Duodenal mucosa (tissue), 2 donors: ENCODE data around the gene TSPAN14.

Experiments
- H3K27ac ChIP-seq: one replicate; pipeline ENCODE4 v1.7.0; 2013; ENCODE audit warnings: low read depth, low read length
- H3K27me3 ChIP-seq, 2 donors: one replicate each; pipeline ENCODE4 v1.7.0; 2013; ENCODE audit warnings: low read length in 2 of 2, control low read depth in 1 of 2; ENCODE audit not compliant: insufficient read depth in 2 of 2, control insufficient read depth in 1 of 2
- H3K36me3 ChIP-seq, 2 donors: one replicate each; pipeline ENCODE4 v1.7.0; 2013; ENCODE audit warnings: low read length in 2 of 2, control low read depth in 1 of 2; ENCODE audit not compliant: insufficient read depth in 2 of 2, control insufficient read depth in 1 of 2
- H3K4me1 ChIP-seq, 2 donors: one replicate each; pipeline ENCODE4 v1.7.0; 2013; ENCODE audit warnings: low read length in 2 of 2, control low read depth in 1 of 2; ENCODE audit not compliant: insufficient read depth in 2 of 2, control insufficient read depth in 1 of 2
- H3K4me3 ChIP-seq, 2 donors: one replicate each; pipeline ENCODE4 v1.7.0; 2013; ENCODE audit warnings: low read length in 2 of 2, low read depth in 1 of 2
- H3K9ac ChIP-seq, 2 donors: one replicate each; pipeline ENCODE4 v1.7.0; 2013; ENCODE audit warnings: low read length in 2 of 2, low read depth in 1 of 2
- H3K9me3 ChIP-seq, 2 donors: one replicate each; pipeline ENCODE4 v1.7.0; 2013; ENCODE audit warnings: low read length in 2 of 2, control low read depth in 1 of 2; ENCODE audit not compliant: control insufficient read depth in 1 of 2

TSPAN14 gene

DNA sequence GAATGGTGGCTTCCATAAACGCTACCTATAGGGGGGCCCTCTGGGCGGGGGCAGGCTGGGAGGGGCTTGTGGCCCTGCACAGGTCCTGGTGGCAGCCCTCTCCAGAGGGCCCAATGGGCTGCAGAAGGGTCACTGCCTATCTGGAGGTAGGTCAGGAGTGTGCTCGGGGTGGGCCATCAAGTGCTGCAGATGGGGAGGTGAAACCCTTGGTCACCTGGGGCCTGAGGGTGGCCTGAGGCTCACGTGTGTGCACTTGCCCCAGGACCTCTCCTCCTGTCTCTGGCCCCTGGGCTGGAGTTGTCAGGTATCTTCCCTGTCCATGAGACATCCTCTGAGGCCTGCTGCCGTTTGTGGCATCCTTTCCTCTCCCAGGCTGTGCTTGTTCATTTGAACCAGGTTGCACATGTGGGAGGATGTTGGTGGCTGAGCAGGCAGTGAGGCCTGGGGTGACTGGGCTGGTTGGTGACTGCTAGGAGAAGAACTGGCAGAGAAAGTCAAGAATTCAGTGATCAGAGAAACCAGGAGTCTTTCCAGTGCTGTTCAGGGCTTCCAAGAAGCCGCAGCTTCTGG, 62.5 kb downstream of the TSPAN14 start:
- Histone ChIP-seq H3K9ac (no peak overlapping the region), H3K9me3 (no peaks in the 10 kb centered on the region), H3K4me3 (no peak overlapping the region), H3K27me3 (no peaks in the 10 kb centered on the region), H3K27ac (no peak overlapping the region), H3K4me1 (peaks cover 0 to 3% of the 10 kb centered on the region in 2 donors), H3K36me3 (peaks cover 55 to 98% of the 10 kb centered on the region in 2 donors)

DNA sequence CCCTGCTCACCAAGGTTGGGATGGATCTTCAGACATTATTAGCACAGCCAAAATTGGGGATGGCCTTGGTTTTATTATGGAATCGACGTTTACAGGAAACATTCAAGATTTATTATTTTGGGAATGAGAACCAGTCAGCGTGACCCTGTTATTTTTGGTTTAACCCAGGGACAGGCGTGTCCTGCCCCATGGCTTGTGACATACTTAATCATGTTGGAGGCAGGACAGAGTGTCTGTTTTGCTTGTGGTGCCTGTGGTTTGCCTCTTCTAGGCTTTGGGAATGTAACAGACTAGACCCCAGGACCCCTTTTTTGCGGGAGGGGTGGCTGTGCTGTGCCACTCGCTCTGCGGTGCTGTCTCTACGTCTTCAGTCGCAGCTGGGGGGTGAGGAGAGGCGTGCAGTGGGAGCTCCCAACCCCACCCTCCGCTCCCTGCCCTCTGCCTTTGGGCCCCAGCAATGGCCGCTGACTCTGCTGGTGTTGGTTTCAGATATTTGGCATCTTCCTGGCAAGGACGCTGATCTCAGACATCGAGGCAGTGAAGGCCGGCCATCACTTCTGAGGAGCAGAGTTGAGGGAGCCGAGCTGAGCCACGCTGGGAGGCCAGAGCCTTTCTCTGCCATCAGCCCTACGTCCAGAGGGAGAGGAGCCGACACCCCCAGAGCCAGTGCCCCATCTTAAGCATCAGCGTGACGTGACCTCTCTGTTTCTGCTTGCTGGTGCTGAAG, 63.5 kb downstream of the TSPAN14 start:
- Histone ChIP-seq H3K4me3 (no peak overlapping the region), H3K9me3 (no peaks in the 10 kb centered on the region), H3K4me1 (peaks cover 0 to 3% of the 10 kb centered on the region in 2 donors), H3K27me3 (no peaks in the 10 kb centered on the region), H3K27ac (no peak overlapping the region), H3K9ac (no peak overlapping the region), H3K36me3 (peaks cover 46 to 89% of the 10 kb centered on the region in 2 donors)

DNA sequence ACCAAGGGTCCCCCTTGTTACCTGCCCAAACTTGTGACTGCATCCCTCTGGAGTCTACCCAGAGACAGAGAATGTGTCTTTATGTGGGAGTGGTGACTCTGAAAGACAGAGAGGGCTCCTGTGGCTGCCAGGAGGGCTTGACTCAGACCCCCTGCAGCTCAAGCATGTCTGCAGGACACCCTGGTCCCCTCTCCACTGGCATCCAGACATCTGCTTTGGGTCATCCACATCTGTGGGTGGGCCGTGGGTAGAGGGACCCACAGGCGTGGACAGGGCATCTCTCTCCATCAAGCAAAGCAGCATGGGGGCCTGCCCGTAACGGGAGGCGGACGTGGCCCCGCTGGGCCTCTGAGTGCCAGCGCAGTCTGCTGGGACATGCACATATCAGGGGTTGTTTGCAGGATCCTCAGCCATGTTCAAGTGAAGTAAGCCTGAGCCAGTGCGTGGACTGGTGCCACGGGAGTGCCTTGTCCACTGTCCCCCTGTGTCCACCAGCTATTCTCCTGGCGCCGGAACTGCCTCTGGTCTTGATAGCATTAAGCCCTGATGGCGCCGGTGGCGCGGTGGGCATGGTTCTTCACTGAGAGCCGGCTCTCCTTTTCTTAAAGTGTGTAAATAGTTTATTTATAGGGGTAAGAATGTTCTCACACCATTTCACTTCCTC, 64.2 kb downstream of the TSPAN14 start:
- H3K36me3 ChIP-seq, result peaks cover 46 to 82% of the 10 kb centered on the region in 2 donors
- H3K4me3 ChIP-seq, result no peak overlapping the region
- H3K27ac ChIP-seq, result no peak overlapping the region
- H3K9ac ChIP-seq, result no peak overlapping the region
- H3K27me3 ChIP-seq, result no peaks in the 10 kb centered on the region
- no peaks in the 10 kb centered on the region for H3K9me3 ChIP-seq
- H3K4me1 ChIP-seq, result peaks cover 0 to 3% of the 10 kb centered on the region in 2 donors

DNA sequence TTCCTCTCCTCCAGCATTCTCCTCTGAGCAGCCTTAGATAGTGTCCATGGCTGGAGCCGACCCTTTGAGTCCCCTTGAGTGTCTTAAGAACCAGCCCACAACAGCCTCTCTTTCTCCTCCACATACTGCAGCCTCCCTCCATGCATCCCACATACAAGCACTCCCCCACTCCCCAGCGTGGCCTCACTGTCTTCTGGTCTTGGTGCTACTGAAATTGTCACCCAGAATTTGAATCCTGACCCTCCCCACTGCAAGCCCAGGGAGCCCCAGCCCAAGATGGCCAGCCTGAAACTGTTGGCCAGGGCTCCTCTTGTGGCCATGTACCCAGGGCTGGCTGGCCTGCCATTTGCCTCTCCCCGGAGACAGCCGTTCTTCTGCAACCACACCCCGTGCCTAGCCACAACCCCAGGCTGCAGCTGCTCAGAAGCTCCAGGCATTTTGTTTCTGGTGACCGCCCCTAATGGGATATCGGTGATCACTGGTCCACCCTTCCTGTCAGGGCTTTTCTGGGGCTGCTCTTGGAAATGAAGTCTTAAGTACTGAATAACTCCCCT, 64.8 kb downstream of the TSPAN14 start:
- Histone ChIP-seq H3K9me3 (no peaks in the 10 kb centered on the region), H3K9ac (no peak overlapping the region), H3K4me3 (no peak overlapping the region), H3K36me3 (peaks cover 43 to 76% of the 10 kb centered on the region in 2 donors), H3K4me1 (peaks cover 0 to 3% of the 10 kb centered on the region in 2 donors), H3K27me3 (no peaks in the 10 kb centered on the region), H3K27ac (no peak overlapping the region)

DNA sequence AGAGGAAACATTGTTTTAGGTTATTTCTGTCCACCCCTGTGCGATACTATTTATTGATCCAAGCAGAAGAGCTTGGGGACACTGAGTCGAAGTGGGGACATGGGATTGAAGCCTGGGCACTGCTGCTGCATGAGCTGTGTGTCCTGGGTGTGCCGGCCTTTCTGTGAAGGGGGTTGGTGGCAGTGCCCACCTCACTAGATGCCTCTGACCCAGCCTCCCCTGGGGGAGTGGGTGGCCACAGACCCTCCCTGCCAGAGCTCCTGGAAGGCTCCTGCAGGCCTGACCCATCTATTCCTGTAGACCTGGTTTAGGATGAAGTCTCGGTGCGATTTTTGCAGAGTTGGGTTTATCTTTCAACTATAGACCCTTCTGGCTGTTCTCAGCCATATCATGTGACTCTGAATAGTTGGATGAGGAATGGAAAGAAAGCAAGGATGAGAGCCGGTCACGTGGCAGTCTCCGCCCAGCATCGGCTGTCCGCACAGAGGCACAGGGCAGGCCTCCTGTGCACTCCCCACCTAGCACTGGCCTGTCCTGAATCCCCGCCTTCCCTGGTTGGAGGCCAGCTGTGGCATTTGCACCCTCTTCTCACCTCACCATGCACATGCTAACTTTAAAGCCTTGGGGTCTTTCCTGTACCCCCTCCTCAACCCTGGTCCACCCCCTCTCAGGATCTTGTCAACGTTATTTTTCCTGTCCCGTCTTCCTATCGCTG, 66.0 kb downstream of the TSPAN14 start:
- Histone ChIP-seq H3K9ac (no peak overlapping the region), H3K4me1 (peaks cover 3 to 5% of the 10 kb centered on the region in 2 donors), H3K9me3 (no peaks in the 10 kb centered on the region), H3K36me3 (peaks cover 31 to 64% of the 10 kb centered on the region in 2 donors), H3K4me3 (no peak overlapping the region), H3K27me3 (no peaks in the 10 kb centered on the region), H3K27ac (no peak overlapping the region)

DNA sequence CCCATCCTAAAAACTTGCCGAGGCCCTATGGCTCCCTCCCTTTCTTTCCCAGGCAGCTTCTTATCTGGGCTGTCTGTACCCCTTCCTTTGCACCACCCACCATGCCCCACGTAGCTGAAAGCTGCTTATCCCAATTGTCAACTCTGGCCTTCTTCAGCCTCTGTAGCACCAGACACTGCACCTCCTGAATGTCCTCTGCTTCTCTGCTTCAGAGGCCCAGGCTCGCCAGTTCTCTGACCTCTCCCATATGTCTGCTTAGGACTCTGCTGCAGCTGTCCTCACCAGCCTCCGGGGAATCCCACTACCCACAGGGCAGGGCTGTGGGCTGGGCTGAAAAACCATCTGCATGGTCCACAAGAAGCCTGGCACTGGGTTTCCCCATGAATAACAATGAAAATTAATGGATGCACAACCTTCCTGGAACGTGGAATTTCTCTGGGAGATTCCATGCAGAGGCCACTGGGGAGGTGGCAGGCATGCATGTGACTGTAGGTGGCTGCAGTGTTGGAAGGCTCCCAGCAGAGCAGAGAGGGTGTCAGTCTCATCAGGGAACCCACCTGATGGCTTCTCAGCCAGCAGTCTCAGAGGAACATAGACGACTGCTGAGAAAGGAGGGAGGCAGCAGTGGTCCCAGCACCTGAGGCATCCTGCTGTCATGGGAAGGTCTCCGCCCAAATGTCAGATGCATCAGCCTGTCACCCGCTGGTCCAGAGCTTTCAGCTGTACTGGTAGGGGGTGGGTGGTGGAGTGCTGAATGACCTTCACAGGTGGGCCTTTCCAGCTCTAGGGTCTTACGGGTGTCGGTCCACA, 66.8 kb downstream of the TSPAN14 start:
- Histone ChIP-seq H3K4me3 (no peak overlapping the region), H3K9ac (no peak overlapping the region), H3K27ac (no peak overlapping the region), H3K36me3 (peaks cover 25 to 56% of the 10 kb centered on the region in 2 donors), H3K4me1 (peaks cover 5 to 7% of the 10 kb centered on the region in 2 donors), H3K9me3 (no peaks in the 10 kb centered on the region), H3K27me3 (no peaks in the 10 kb centered on the region)

DNA sequence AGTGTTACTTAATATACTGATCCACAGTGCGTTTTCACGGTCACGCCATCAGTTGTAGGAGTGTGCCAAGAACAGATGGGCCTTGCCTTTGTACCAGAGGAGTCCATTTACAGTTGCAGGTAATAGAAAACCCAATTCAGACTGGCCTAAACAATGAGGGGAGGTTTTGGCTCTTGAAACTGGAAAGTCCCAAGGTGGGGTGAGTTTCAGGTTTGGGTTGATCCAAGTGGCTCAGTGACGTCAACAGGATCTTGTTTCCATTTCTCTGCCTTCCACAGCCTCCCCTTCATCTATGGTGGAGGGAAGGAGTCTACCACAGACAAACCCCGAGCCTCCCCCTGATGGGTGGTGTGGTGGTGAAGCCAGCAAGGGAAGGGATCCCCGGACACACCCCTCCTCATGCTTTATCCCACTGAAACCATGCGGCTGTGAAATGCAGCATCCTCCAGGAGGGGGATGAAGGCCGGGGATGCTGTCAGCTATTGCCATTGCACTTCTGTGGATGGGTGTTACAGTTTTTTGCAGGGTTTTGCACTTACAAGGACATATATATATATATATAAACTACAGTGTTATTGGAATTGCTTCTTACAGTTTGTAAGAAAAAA, 68.8 kb downstream of the TSPAN14 start:
- peaks cover 5 to 9% of the 10 kb centered on the region in 2 donors for H3K4me1 ChIP-seq
- H3K36me3 ChIP-seq, result peaks cover 9 to 36% of the 10 kb centered on the region in 2 donors
- no peaks in the 10 kb centered on the region for H3K27me3 ChIP-seq
- no peaks in the 10 kb centered on the region for H3K9me3 ChIP-seq
- H3K4me3 ChIP-seq, result no peak overlapping the region
- no peak overlapping the region for H3K27ac ChIP-seq
- no peak overlapping the region for H3K9ac ChIP-seq

DNA sequence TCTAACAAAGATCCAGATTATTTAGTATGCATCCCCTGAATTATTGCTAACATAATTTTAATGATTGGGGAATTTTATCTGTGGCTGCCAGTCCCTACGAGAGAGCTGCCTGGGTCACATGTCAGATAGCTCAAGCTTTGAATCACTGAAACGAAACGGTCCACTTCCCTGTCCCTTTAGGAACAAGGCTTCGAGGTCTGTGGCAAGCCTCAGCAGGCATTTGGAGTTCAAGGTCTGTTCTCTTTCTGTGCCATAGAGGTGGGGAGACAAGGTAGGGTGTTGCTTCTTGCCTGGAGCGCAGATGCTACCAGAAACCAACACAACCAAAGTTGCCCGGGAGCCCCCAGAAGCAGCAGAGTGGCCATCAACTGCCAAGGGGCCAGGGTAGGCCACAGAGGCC, 69.7 kb downstream of the TSPAN14 start:
- Histone ChIP-seq H3K4me3 (no peak overlapping the region), H3K4me1 (peaks cover 7 to 10% of the 10 kb centered on the region in 2 donors), H3K27me3 (no peaks in the 10 kb centered on the region), H3K9me3 (no peaks in the 10 kb centered on the region), H3K36me3 (peaks cover 3 to 27% of the 10 kb centered on the region in 2 donors), H3K27ac (no peak overlapping the region), H3K9ac (no peak overlapping the region)
